ENCODE results near the gene HNRNPA2B1. TPM values are rescaled to one million over a fixed set of nuclear protein-coding genes. Genes with fewer than 3 reads are reported as not detected.
A peak's percentile ranks its signal among the peaks of the same experiment; 100 is the strongest.

The HNRNPA2B1 gene
- total RNA-seq, 1 experiment from 2014 or later: 1,137 TPM

DNA sequence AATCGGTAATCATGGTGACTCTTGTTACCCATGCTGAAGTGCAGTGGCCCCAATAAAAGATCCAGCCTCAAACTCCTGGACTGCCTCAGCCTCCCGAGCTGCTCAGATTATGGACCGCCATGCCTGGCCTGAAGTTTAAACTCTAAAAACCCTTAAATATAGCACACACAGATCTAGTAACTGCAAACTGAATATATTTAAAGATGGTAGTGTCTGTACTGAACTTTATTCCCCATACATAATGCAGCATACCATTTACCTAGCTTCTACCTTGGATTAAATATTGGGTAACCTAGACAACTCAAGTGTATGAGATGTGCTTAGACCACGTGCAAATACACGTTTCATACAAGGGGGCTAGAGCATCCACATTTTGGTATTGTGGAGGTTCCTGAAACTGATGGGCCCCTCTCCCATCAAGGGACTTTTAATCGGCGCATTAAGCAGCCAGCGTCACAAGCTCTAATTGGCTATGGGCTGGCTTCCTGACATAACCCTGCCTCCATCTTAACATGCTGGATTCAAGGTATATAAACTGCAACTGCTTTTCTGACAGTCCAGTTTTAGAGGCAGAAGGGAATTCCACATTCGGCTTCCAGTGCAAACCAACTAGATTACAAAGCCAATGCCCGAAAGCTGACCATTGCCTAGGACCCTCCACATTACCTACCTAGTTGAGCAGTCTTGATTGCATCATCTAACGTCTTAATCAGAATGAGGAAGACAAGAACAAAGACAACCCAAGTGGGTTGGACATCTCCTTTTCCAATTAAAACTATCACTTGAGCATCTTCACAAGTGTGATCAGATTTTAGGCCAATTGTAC lies 13.0 kb downstream of the HNRNPA2B1 start:
- no peak overlapping the region for H3K9ac ChIP-seq (ENCODE audit: extremely low read depth, insufficient read length, low read length)

More for the DNA sequence above, 13.0 kb downstream of the HNRNPA2B1 start:
- Histone ChIP-seq H3K56ac (ENCODE audit: insufficient read length, low read depth, low read length) (no peak overlapping the region), H3K4me2 (ENCODE audit: insufficient read depth, insufficient read length, low read length) (no peak overlapping the region), H3K79me2 (ENCODE audit: insufficient read depth, low read length) (no peaks in the 10 kb centered on the region), H2BK12ac (ENCODE audit: insufficient read length, low read depth, low read length) (no peak overlapping the region), H3T11ph (ENCODE audit: low read length) (no peak overlapping the region), H2AFZ (ENCODE audit: low read length) (no peak overlapping the region), H3K9me3 (ENCODE audit: control insufficient read depth, low read depth, low read length) (no peaks in the 10 kb centered on the region), H3K23ac (ENCODE audit: insufficient read length, low read depth, low read length) (no peak overlapping the region), H3K79me1 (ENCODE audit: insufficient read depth, low read depth, low read length, poor library complexity, severe bottlenecking) (no peaks in the 10 kb centered on the region), H3K4me1 (ENCODE audit: insufficient read depth, low read length) (no peaks in the 10 kb centered on the region), H4K5ac (ENCODE audit: insufficient read length, low read depth, low read length) (no peak overlapping the region), H2AK5ac (ENCODE audit: insufficient read length, low read length) (no peak overlapping the region), H4K91ac (ENCODE audit: insufficient read length, low read depth, low read length) (no peak overlapping the region), H2BK20ac (ENCODE audit: low read depth, low read length, poor library complexity, severe bottlenecking) (no peak overlapping the region), H3K27me3 (ENCODE audit: insufficient read depth, low read length) (no peaks in the 10 kb centered on the region), H4K8ac (replicated peaks; ENCODE audit: insufficient read length, low read depth, low read length) (no peak overlapping the region), H2BK15ac (ENCODE audit: low read depth, low read length) (no peak overlapping the region), H2BK120ac (ENCODE audit: low read depth, low read length, poor library complexity, severe bottlenecking) (no peak overlapping the region), H4K20me1 (ENCODE audit: control insufficient read depth, insufficient read depth, insufficient read length) (no peaks in the 10 kb centered on the region), H3K18ac (ENCODE audit: insufficient read length, low read depth, low read length) (no peak overlapping the region), H3K27ac (ENCODE audit: insufficient read length, low read depth, low read length) (peak overlapping the region; percentile 71), H2BK5ac (ENCODE audit: insufficient read length, low read length) (no peak overlapping the region), H3K23me2 (ENCODE audit: insufficient read length, low read depth, low read length, poor library complexity, severe bottlenecking) (no peaks in the 10 kb centered on the region), H3K14ac (ENCODE audit: insufficient read depth, low read length) (no peak overlapping the region), H3K4ac (ENCODE audit: low read depth, low read length) (no peak overlapping the region)
- Mint-ChIP-seq H3K27me3 (ENCODE audit: low read depth) (no peaks in the 10 kb centered on the region; the same call in 1 of the 2 replicates), H3K4me3 (no peak overlapping the region; a peak in 1 of 5 replicates), H3K27ac (peak overlapping the region; percentile 81 to 98 (median 81)), H3K9me3 (no peaks in the 10 kb centered on the region), H3K36me3 (ENCODE audit: insufficient read depth in 1 of 3, low read depth in 3 of 3) (peaks cover 39 to 76% (median 45%) of the 10 kb centered on the region in 3 experiments), H3K4me1 (peaks cover 20 to 25% of the 10 kb centered on the region in 2 experiments)
- TF ChIP-seq, protein P1, sequence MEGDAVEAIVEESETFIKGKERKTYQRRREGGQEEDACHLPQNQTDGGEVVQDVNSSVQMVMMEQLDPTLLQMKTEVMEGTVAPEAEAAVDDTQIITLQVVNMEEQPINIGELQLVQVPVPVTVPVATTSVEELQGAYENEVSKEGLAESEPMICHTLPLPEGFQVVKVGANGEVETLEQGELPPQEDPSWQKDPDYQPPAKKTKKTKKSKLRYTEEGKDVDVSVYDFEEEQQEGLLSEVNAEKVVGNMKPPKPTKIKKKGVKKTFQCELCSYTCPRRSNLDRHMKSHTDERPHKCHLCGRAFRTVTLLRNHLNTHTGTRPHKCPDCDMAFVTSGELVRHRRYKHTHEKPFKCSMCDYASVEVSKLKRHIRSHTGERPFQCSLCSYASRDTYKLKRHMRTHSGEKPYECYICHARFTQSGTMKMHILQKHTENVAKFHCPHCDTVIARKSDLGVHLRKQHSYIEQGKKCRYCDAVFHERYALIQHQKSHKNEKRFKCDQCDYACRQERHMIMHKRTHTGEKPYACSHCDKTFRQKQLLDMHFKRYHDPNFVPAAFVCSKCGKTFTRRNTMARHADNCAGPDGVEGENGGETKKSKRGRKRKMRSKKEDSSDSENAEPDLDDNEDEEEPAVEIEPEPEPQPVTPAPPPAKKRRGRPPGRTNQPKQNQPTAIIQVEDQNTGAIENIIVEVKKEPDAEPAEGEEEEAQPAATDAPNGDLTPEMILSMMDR (conservative IDR thresholded peaks at IDR 0.05): no peak
- no CpG with 5 or more reads among the region's 11 CpGs for WGBS (ENCODE audit: extremely low coverage, insufficient read length, low lambda C conversion rate)
- peak; percentile 44 for DNase-seq
